Measurements from ENCODE around the gene PTBP1. TPM values are rescaled to one million over a fixed set of nuclear protein-coding genes. Genes with fewer than 3 reads are reported as not detected.

The PTBP1 gene
- total RNA-seq, 2 experiments from 2014 or later = 246 to 252 TPM

DNA sequence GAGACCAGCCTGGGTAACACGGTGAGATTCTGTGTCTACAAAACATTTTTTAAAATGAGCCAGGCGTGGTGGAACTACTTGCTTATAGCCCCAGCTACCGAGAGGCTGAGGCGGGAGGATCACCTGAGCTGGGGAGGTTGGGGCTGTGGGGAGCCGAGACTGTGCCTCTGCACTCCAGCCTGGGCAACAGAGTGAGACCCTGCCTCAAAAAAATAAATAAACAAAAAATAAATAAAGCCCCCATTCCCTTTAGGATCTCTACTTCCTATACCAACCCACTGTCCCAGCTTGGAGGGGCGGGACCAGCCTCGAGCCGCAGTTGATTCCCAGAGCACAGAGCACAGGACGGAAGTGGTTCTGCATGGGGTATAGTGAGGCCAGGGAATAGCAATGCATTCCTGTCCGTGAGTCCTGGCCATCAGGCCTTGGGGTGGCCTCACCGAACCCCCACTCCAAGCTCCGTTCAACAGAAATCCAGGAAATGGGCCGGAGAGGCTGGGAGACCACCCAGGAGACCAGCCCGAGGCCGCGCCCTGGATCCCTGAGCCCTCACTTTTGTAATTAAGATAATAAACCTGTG is 4.9 kb upstream of the PTBP1 start:
- peaks cover 13% of the 10 kb centered on the region for H3K4me1 Mint-ChIP-seq (ENCODE audit: low read depth)

DNA sequence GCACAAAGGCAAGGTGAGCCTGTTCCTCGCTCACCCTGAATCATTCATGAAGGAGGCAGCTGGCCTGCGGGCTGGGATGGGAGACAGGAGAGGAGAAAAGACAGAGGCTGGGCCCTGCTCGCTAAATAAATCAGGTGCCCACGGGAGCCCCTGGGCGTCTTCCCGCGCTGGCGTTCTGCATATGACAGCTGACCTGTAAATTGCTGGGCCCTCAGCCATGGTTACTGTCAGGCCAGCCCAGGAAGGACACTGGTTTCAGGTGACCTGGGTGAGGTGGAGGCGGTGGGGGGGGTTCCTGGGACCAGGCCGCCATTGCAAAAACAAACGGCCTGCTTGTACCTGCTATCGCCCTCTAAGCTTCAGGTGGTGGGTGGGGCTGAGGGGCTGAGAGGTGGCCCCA is 3.4 kb upstream of the PTBP1 start:
- H3K27me3 ChIP-seq (ENCODE audit: control insufficient read depth in 1 of 2, insufficient read depth in 2 of 2, low read length in 2 of 2) = no peaks in the 10 kb centered on the region
- ChIA-PET POLR2A (no interaction called here), CTCF (no interaction called here)
- TF ChIP-seq, protein P1, sequence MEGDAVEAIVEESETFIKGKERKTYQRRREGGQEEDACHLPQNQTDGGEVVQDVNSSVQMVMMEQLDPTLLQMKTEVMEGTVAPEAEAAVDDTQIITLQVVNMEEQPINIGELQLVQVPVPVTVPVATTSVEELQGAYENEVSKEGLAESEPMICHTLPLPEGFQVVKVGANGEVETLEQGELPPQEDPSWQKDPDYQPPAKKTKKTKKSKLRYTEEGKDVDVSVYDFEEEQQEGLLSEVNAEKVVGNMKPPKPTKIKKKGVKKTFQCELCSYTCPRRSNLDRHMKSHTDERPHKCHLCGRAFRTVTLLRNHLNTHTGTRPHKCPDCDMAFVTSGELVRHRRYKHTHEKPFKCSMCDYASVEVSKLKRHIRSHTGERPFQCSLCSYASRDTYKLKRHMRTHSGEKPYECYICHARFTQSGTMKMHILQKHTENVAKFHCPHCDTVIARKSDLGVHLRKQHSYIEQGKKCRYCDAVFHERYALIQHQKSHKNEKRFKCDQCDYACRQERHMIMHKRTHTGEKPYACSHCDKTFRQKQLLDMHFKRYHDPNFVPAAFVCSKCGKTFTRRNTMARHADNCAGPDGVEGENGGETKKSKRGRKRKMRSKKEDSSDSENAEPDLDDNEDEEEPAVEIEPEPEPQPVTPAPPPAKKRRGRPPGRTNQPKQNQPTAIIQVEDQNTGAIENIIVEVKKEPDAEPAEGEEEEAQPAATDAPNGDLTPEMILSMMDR (IDR thresholded peaks at IDR 0.05) = no peak
- no peaks in the 10 kb centered on the region for H3K9me3 ChIP-seq (ENCODE audit: control insufficient read depth in 1 of 2, insufficient read depth in 1 of 2, low read length in 2 of 2)
- Mint-ChIP-seq H3K9me3 (no peaks in the 10 kb centered on the region), H3K36me3 (ENCODE audit: low read depth) (peaks cover 10% of the 10 kb centered on the region), H3K4me3 (peak overlapping the region; percentile 54), H3K4me1 (ENCODE audit: low read depth) (peaks cover 14% of the 10 kb centered on the region), H3K27me3 (peaks cover 6% of the 10 kb centered on the region), H3K27ac (no peak overlapping the region)
- peaks cover 4% of the 10 kb centered on the region for H3K36me3 ChIP-seq (ENCODE audit: insufficient read depth, low read length)
- H3K27ac ChIP-seq (ENCODE audit: low read depth in 1 of 2, low read length in 2 of 2) = no peak overlapping the region
- intact Hi-C loops (cut with DNase I, micrococcal nuclease) = loop anchor here (10.0 kb wide), 2 partner anchors 311 to 451 kb away; partner anchors contain the start of genes ATP5F1D (in 1 of the 2), GPX4 (in 1 of the 2) and MIDN (in 1 of the 2)
- DNase-seq (no peak), ATAC-seq (ENCODE audit: poor library complexity) (no peak)
- no peak overlapping the region for H3K4me3 ChIP-seq (ENCODE audit: low read length)
- H3K4me1 ChIP-seq (ENCODE audit: insufficient read depth, low read length) = peaks cover 21% of the 10 kb centered on the region

More for the DNA sequence above, 4.9 kb upstream of the PTBP1 start:
- Mint-ChIP-seq H3K27ac (no peak overlapping the region), H3K4me3 (no peak overlapping the region), H3K36me3 (ENCODE audit: low read depth) (peaks cover 5% of the 10 kb centered on the region), H3K27me3 (peaks cover 6% of the 10 kb centered on the region), H3K9me3 (no peaks in the 10 kb centered on the region)
- no peak for ATAC-seq (ENCODE audit: poor library complexity)
- Histone ChIP-seq H3K9me3 (ENCODE audit: control insufficient read depth in 1 of 2, insufficient read depth in 1 of 2, low read length in 2 of 2) (no peaks in the 10 kb centered on the region), H3K4me1 (ENCODE audit: insufficient read depth, low read length) (peaks cover 14% of the 10 kb centered on the region), H3K36me3 (ENCODE audit: insufficient read depth, low read length) (no peaks in the 10 kb centered on the region), H3K4me3 (ENCODE audit: low read length) (no peak overlapping the region), H3K27me3 (ENCODE audit: control insufficient read depth in 1 of 2, insufficient read depth in 2 of 2, low read length in 2 of 2) (no peaks in the 10 kb centered on the region), H3K27ac (ENCODE audit: low read depth in 1 of 2, low read length in 2 of 2) (no peak overlapping the region)
- TF ChIP-seq, protein P1 (IDR thresholded peaks at IDR 0.05) = no peak
- DNase-seq = peak in 1 of 14 experiments; percentile 13
- CTCF ChIA-PET = no interaction called here
- POLR2A ChIA-PET = no interaction called here
- intact Hi-C loops (cut with DNase I, micrococcal nuclease) = loop anchor here (10.0 kb wide), 2 partner anchors 312 to 452 kb away; partner anchors contain the start of genes ATP5F1D (in 1 of the 2), GPX4 (in 1 of the 2) and MIDN (in 1 of the 2)

DNA sequence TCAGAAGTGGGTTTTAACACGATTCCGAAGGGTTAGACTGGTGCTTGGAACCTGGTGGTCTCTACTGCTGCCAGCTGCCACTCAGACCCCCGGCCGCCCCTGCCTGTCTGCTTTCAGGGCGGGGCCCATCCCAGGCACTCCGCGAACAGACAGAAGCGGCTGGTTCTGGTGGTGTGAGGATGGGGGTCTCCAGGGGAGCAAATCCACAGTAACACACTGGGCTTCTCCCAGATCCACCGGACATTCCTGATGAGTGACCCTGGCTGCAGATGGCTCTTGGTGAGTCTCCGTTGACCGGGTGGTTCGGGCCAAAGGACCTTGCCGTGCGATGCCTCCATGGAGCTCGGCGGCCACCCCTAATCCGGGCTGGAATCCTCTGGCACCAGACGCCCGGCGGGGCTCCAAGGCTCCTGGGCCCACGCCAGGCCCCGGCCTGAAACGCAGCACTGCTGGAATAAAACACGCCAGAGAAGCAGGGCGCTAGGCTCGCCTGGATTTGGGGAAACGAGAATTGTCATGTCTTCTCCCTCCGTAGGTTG is 2.1 kb upstream of the PTBP1 start:
- Mint-ChIP-seq H3K4me1 (ENCODE audit: low read depth) (peaks cover 21% of the 10 kb centered on the region), H3K27me3 (no peaks in the 10 kb centered on the region), H3K27ac (no peak overlapping the region), H3K36me3 (ENCODE audit: low read depth) (peaks cover 23% of the 10 kb centered on the region), H3K4me3 (no peak overlapping the region), H3K9me3 (no peaks in the 10 kb centered on the region)
- intact Hi-C loops (cut with DNase I, micrococcal nuclease) = loop anchor here (5.0 to 10.0 kb wide), 4 partner anchors 133 to 450 kb away; partner anchors contain the start of genes ATP5F1D (in 1 of the 2), GPX4 (in 1 of the 2), MIDN (in 1 of the 2) and RNF126 (in 1 of the 2)
- no peaks in the 10 kb centered on the region for H3K27me3 ChIP-seq (ENCODE audit: control insufficient read depth in 1 of 2, insufficient read depth in 2 of 2, low read length in 2 of 2)
- ATAC-seq (ENCODE audit: poor library complexity) (no peak), DNase-seq (peak in 1 of 14 experiments; percentile 53)
- peaks cover 15% of the 10 kb centered on the region for H3K36me3 ChIP-seq (ENCODE audit: insufficient read depth, low read length)
- ChIA-PET POLR2A (interaction anchor here (0.8 kb wide), 1 partner anchor 98 kb away, joined by 3 read pairs; the partner anchor contains the start of genes MED16 and RNU6-9), CTCF (no interaction called here)
- TF ChIP-seq, protein P1 (IDR thresholded peaks at IDR 0.05) = no peak
- no peaks in the 10 kb centered on the region for H3K9me3 ChIP-seq (ENCODE audit: control insufficient read depth in 1 of 2, insufficient read depth in 1 of 2, low read length in 2 of 2)
- H3K4me1 ChIP-seq (ENCODE audit: insufficient read depth, low read length) = peaks cover 30% of the 10 kb centered on the region
- no peak overlapping the region for H3K4me3 ChIP-seq (ENCODE audit: low read length)
- H3K27ac ChIP-seq (ENCODE audit: low read depth in 1 of 2, low read length in 2 of 2) = no peak overlapping the region

Data from CD4-positive, alpha-beta T cell (primary cell).